UCSD-AML1 (cell line): ENCODE data around the gene TXNRD3.
"Not testable (repeated sequence)": the region's sequence is repeated elsewhere in the genome, so short reads cannot be mapped to it uniquely, and the experiment has no call there.

ENCODE experiments used
- DNase-seq: peaks from one replicate; lab custom pipeline; 2025; ENCODE audit not compliant: unreplicated experiment; lab: John Stamatoyannopoulos, UW

TXNRD3 gene

DNA sequence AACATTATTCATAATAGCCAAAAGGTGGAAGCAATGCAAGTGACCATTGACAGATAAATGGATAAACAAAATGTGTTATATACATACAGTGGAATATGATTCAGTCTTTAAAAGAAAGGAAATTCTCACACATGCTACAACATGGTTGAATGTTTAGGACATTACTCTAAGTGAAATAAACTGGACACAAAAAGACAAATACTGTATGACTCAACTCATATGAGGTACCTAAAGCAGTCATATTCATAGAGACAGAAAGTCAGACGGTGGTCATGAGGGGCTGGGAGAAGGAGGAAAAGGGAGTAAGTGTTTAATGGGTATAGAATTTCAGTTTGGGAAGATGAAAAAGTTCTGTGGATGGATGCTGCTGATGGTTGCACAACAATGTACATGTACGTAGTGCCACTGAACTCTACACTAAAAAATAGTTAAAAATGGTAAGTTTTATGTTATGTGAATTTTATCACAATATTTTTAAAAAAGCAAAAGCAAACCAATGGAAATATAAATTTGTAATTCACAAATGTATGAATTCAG, 5.3 kb downstream of the TXNRD3 start:
- no peak for DNase-seq

DNA sequence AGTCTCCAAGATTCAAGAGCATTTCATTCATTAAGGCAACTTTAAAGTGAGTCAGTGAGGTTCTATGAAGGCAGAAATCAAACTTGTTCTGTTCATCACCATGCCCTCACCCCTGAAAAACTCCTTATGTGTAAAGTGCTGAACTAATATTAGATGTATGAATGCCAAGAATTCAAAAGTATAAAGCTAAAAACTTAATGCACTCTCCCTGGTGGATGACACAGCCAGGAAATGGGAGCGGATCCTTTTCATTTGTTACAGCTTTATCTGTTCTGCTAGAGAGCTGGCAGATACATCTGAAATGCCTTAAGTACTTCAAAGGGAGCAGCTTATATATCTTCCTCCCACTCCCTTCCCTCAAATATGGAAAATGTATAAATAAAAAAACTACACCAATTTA, 8.2 kb downstream of the TXNRD3 start:
- no peak for DNase-seq

DNA sequence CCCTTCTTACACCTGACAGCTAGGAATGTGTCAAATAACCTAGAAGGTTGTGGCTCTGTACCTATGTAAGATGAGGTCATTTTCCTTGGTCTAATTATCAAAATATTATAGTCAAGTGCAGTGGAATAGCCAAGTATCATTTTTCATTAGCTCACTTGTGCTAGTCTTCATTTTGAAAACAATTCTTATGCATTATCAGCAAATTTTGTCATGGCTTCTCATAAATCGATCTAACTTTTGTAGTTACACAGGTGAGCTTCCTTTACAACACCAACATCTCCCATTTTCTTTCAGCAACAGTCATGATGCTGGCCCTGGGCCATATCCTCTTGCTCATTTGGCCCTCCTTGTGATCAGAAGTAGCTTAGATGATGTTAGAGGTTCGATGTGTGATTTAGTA, 10.3 kb downstream of the TXNRD3 start:
- no peak for DNase-seq

DNA sequence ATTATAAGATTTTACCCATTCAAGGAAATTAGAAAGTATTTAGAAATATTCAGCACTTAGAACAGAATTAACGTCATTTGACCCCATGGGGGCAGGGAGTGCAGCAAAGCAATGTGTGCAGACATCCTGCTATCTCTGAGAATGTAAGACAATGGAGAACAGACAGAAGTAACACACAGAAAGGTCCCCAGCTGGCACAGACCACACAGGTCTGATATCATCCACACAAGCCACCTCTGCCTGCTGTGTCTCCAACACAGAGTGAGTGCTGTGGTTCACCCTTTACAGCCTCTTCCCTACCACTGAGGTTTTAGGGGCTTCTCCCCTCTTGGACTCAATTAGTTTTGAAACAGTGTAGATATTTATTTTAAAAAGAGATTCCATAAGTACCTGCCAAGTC, 16.1 kb downstream of the TXNRD3 start:
- DNase-seq, result no peak

DNA sequence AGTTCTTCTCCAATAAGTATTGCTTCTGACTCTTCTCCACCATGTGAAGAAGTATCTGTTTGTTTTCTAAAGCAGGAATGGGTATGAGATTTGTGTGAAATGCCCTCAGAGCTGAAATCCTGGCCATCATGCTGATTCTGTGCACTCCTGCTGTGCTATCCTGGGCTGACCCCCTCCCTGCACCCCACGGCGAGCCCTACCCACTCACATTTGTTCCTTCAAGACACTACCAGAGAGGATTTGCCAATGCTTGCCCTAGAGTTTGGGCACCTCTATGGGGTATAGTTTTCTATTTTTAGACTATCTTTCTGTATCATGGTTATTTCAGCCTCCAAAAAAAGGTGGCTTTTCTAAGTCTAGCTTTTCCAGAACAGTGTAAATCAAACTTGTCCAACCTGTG, 18.5 kb downstream of the TXNRD3 start:
- no peak for DNase-seq

DNA sequence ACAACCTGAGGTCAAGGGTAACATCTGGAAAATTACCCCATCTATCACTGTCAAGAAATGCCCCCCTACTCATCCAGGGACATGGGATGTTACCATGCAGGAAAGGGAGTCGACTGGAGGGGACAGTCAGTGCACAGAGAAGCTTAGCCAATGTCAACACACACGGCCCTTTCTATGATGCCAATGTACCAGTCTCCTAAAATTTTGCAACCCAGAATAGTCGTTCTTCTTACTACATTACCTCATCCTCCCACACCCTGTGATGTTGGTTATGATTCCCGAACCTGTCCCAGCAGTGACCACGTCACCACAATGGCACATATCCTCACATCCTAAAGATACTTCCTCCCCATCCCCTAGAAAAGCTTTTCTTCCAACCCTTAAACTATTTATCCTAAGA, 20.1 kb downstream of the TXNRD3 start:
- DNase-seq, result no peak

DNA sequence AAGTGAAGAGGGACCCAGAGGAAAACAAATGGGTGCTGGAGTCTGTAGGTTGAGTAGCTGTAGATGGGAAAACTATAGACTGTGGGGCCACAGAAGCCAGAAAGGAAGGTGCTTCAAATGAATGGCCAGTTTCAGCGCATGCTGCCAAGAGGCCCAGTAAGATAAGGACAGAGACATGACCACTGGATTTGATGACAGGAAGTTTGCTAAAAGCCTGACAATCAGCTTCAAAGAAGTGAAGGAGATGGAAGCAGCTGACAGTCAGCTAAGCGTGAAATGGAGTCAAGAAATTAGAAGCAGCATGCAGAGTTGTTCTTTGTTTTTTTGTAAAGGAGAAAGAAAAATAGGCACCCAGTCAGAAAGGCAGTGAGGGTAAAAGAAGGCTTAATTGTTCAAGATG, 24.9 kb downstream of the TXNRD3 start:
- DNase-seq, result no peak

DNA sequence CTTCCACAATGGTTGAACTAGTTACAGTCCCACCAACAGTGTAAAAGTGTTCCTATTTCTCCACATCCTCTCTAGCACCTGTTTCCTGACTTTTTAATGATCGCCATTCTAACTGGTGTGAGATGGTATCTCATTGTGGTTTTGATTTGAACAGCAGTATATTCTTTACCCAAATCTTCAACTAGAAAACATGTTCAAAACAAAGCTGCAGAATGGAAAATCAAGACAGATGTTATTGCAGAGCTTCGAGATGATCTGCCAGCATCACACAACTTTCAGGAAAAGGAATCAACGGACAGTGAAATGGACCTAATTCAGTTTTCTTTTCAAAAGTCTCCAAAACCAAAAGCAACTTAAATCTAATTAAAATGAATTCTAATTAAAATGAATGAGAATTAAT, 29.2 kb downstream of the TXNRD3 start:
- not testable (repeated sequence) for DNase-seq

DNA sequence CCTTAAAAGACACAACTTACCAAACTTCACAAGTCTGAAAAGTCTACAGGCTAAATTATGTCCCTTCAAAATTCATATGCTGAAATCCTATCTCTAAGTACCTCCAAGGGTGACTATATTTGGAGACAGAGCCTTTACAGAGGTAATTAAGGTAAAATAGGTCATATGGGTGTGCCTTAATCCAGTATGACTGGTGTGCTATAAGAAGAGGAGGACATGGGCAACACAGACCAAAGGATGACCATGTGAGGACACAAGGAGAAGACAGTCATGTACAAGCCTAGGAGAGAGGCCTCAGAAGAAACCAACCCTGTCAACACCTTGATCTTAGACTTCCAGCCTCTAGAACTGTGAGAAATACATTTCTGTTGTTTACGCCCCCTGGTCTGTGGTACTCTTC, 32.2 kb downstream of the TXNRD3 start:
- DNase-seq, result no peak

DNA sequence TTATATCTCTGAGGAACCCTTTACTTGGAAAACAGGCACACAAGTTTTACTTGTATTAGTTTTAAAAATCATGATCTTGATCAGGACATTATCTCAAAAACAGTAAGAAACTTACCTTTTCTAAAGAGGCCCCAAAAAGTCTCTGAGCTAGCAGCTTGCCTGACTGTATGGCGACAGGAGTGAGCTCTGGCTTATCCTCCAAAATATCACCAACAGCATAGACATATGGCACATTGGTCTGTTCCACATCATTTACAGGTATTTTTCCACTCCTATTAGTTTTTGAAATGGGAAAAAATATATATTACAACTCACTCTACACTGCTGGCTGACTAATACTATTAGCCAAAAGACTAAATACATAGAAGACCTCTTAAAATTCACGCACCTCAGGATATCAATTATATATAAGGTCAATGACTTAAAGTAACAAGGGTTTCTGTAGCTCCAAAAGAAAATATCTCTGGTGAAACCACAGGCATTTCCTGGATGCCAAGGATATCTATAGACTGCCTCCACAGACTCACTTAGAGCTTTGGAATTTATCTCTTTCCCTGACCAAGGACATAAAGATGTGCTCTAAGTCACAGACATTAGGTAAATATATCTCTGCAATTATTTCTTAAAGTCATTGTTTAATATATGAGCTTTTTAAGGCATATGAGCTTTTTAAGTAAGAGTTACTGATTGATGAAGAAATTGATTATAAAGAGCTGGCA, 33.1 kb downstream of the TXNRD3 start:
- no peak for DNase-seq

DNA sequence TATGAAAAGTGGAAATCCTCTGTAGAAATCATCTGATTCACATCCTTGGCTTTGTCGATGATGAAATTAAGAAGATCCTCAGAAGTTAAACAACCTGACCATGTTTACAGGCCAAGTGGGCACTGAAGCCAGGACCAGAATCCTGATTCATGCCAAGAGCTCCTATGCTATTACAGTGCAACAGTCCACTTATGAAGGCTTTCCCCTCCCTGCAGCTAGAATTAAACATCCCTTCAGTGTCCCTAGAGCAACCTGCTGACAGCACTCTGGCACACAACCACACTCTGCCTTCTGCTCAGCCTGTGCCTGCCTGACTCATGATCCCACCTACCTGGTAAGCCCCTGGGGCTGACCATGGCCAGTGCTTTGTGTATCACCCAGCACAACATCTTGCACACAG, 33.8 kb downstream of the TXNRD3 start:
- no peak for DNase-seq

DNA sequence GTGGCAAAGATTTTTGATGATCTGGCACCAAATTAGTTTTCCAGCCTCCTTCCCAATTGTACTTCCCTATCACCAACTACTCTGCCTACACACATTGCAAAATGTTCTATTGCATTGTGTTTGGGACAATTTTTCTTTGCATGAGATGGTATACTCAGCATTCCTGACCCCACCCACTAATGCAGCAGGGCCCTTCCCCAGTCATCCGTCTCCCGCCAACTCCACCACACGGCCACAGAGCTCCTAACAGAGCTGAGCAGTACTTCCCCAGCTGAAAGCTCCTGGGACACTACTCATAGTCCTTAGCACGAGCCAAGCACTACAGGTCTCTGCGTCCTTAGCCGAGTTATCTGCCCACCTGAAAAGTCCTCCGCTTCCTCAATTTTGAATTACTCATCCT, 34.2 kb downstream of the TXNRD3 start:
- DNase-seq, result no peak

DNA sequence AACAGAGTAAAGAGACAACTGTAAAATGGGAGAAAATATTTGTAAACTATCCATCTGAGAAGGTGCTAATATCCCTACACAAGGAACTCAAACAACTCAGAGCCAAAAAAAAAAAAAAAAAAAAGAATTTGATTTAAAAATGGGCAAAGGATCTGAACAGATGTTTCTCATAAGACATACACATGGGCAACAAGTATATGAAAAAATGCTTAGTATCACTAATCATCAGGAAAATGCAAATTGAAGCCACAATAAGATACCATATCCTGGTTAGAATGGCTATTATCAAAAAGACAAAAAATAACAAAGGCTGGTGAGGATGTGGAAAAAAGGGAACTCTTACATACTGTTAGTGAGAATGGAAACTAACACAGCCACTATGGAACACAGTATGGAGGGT, 36.2 kb downstream of the TXNRD3 start:
- no peak for DNase-seq

DNA sequence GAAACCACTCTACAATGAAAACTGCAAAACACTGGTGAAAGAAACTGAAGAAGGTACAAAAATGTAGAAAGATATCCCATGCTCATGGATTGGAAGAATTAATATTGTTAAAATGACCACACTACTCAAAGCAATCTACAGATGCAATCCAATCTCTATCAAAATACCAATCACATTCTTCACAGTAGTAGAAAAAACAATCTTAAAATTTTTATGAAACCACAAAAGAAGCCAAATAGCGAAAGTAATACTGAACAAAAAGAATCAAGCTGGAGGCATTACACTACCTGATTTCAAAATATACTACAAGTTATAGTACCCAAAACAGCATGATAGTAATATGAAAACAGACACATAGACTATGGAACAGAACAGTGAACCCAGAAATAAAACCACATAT, 36.9 kb downstream of the TXNRD3 start:
- DNase-seq, result no peak

DNA sequence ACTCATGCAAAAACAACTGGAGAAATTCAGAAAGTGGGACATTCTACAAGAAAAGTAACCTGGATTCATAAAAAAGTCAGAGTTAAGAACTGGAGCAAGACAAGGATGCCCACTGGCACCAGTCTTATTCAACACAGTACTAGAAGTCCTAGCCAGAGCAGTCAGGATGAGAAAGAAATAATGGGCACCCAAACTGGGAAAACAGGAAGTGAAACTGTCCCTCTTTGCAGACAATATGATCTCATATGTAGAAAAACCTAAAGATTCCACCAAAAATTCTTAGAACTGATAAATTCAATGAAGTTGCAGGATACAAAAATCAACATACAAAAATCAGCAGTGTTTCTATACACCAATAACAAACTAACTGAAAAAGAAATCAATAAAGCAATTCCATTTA, 37.4 kb downstream of the TXNRD3 start:
- no peak for DNase-seq

DNA sequence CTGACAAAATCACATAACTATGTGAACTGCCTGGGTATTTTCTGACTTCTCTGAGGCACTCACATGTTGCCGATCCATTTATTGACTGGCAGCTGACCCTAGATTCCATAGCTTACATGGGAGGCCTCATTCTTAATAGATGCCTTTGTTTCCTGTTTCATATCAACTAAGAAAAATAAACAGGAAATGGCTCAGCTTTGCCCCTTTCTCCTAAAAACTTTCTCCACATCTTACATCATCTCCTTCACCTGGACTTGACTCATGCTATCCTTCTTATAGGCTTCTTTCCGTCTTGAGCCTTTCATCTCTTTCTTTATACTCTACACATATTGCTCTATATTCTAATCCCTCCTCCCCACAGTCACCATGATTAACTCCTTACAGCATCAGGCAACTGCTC, 38.0 kb downstream of the TXNRD3 start:
- DNase-seq, result no peak

DNA sequence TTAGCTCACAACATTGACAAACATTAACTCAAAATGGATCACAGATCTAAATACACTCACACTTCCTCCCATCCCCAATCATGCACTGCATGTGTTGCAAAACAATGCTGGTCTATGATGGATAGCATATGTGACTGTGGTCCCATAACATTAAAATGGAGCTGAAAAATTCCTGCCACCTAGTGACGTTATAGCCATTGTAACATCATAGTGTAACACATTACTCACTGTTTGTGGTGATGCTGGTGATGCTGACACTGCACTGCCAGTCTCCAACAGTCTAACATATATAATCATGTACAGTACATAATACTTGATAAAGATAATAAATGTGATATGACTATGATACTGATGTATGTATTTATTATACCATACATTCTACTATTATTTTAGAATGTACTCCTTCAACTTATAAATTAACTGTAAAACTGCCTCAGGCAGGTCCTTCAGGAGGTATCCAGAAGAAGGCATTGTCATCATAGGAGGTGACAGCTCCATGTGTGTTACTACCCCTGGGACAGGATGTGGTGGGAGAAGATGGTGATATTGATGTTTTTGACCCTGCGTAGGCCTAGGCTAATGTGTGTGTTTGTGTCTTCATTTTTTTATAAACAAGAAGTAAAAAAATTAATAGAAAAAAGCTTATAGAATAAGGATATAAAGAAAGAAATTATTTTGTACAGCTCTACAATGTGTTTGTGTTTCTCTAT, 41.3 kb downstream of the TXNRD3 start:
- DNase-seq, result no peak

DNA sequence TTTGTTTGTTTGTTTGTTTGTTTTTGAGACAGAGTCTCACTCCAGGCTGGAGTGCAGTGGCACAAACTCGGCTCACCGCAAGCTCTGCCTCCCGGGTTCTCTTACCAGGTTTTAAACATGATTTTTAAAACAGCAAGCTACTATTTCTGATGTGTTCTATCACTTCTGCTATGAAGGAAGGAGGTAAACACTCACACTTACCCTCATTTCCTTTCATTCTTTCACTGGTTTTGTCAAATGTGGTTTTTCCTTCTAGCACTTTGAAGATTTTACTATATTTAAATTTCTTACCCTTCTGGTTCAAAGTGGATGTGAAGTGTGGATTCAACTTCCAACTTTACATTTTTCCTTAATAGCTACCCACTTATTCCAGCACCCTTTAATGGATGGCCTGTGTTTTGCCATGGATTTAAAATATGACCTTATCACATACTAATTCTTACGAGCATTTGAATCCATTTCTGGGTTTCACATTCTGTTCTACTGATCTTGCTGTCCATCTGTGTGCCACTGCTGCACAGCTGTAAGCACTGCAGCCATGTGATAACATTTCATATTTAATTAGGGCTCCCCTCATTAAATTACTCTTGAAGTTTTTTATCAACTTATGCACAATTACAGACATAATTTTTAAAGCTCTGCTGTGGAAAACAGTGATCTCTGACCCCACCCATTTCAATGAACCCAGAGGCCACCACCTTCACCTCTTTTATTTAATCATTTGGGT, 42.3 kb downstream of the TXNRD3 start:
- DNase-seq, result no peak

DNA sequence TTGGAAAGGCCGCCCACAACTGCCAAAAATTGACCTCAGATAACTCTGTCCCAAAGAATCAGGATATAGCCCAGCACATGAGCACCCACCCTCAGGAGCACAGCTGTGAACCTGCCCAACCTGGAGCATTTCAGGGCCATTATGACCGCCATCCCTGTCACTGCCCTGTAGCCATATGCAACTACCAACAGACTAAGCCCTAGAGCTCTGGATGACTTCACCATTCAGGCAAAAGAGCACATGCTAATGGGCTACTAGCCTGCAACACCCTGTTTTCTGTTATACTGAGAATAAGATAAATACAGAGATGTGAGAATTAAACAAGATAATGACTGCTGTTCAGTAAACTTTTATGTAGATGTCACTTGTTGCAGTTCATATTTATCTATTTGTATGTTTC, 45.0 kb downstream of the TXNRD3 start:
- DNase-seq, result no peak

DNA sequence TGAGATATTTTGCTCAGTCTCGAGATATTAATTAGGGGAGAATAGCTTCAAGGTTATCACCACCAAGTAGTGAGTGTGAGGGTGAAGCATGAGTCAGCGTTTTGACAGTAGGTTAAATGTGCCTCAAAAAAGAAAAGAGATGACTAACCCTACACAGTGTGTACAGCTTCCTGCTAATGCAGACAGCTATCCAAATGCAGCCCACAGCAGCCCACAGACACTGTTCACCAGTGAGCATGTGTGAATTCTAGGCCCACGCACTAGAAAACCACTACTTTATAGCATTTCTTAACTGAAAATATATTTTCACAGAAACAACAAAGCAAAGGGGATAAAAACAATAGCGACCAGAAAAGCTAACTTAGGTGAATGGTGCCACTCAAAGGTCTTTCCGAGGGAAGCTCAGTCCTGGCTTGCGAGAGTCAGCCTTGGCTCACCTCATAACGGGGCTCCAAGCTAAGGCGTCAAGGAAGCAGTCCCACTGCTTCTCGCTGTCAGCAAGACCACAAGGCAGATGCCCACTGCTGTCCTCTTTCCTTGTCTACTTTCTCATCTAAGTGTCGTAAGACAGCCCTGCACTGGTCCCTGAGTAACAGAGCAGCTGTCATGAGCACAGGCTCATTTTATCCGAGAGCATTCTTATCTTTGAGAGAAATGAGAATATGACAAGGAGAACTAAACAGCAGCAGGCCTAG, 47.6 kb downstream of the TXNRD3 start:
- no peak for DNase-seq

DNA sequence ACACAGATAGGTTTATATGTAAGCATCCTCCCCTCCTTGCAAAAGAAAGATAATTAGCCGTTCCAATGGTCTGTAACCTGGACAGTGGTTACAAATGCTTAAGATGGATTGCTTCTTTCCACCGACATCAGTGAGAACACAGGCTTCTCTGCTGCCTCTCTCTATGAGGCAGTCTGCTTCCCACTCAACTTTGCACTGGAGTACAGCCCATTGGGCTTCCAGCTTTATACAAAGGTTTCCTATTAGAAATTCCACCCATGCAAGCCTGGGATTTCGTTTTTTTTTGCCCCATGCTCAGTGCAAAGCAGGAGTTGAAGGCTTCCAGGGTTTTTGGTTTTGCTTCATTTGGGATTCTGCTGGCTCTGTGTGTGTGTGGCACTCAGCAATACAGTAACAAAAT, 48.9 kb downstream of the TXNRD3 start:
- DNase-seq, result no peak
